ENCODE results near the gene CENPF.
"Not testable (repeated sequence)": the region's sequence is repeated elsewhere in the genome, so short reads cannot be mapped to it uniquely, and the experiment has no call there.

The CENPF gene

DNA sequence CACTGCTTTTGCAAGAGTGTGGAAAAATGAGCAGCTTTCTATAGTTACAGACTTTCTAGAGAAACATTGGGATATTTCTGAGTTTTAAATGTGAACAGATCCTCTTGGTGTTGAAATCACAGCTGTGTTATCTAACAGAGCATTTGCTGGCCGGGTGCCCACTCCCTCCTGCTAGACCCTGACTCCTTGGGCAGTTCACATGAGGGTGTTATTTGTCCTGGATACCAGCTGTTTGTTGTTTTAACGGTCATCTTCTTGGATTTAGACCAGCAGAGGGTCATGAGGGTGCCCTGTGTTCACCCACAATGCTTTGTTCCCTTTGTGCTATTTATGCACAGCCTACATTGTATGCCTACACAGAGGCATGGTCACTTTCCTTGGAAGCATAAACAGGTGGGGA lies 67.1 kb downstream of the CENPF start:
- Histone ChIP-seq H3K4me1 (ENCODE audit: insufficient read depth, low read length) (no peaks in the 10 kb centered on the region), H3K79me2 (ENCODE audit: insufficient read depth, low read length) (no peaks in the 10 kb centered on the region; the same call in 1 of the 2 replicates), H3K9me3 (ENCODE audit: insufficient read depth, low read length, severe bottlenecking) (no peaks in the 10 kb centered on the region), H2AFZ (ENCODE audit: low read depth, low read length) (no peak overlapping the region), H4K20me1 (ENCODE audit: insufficient read depth, low read length) (0 out of 2 replicates have a peak, but pooled peaks cover 5% of the 10 kb centered on the region), H3K27ac (ENCODE audit: low read length) (no peak overlapping the region), H3K4me3 (ENCODE audit: low read depth in 1 of 2, low read length in 2 of 2) (no peak overlapping the region), H3K4me2 (ENCODE audit: insufficient read depth, low read length) (no peak overlapping the region), H3K36me3 (ENCODE audit: insufficient read depth, low read length) (peaks cover 75% of the 10 kb centered on the region), H3K9ac (ENCODE audit: low read depth, low read length) (no peak overlapping the region), H3K27me3 (ENCODE audit: insufficient read depth, low read length, poor library complexity) (no peaks in the 10 kb centered on the region)
- TF ChIP-seq EZH2 (IDR thresholded peaks at IDR 0.05; ENCODE audit: borderline replicate concordance, low read depth, low read length, severe bottlenecking), result no peak
- no peak for TF ChIP-seq CTCF (IDR thresholded peaks at IDR 0.05; ENCODE audit: borderline replicate concordance, extremely low read depth, low read length, poor library complexity, severe bottlenecking)
- ATAC-seq (ENCODE audit: insufficient read depth, low read depth), result no peak
- no peak for DNase-seq

DNA sequence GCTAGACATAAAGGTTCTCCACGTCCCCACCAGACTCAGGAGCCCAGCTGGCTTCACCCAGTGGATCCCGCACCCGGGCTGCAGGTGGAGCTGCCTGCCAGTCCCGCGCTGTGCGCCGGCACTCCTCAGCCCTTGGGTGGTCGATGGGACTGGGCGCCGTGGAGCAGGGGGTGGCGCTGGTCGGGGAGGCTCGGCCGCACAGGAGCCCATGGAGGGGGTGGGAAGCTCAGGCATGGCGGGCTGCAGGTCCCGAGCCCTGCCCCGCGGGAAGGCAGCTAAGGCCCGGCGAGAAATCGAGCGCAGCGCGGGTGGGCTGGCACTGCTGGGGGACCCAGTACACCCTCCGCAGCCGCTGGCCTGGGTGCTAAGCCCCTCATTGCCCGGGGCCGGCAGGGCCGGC lies 70.0 kb downstream of the CENPF start:
- not testable (repeated sequence) for H3K27ac ChIP-seq (ENCODE audit: low read length); H3K4me1 ChIP-seq (ENCODE audit: insufficient read depth, low read length); H2AFZ ChIP-seq (ENCODE audit: low read depth, low read length); H3K4me3 ChIP-seq (ENCODE audit: low read depth in 1 of 2, low read length in 2 of 2); H3K9ac ChIP-seq (ENCODE audit: low read depth, low read length); H3K79me2 ChIP-seq (ENCODE audit: insufficient read depth, low read length); H3K27me3 ChIP-seq (ENCODE audit: insufficient read depth, low read length, poor library complexity); H3K9me3 ChIP-seq (ENCODE audit: insufficient read depth, low read length, severe bottlenecking); H4K20me1 ChIP-seq (ENCODE audit: insufficient read depth, low read length); DNase-seq; H3K4me2 ChIP-seq (ENCODE audit: insufficient read depth, low read length); ATAC-seq (ENCODE audit: insufficient read depth, low read depth)
- peaks cover 45% of the 10 kb centered on the region for H3K36me3 ChIP-seq (ENCODE audit: insufficient read depth, low read length)

DNA sequence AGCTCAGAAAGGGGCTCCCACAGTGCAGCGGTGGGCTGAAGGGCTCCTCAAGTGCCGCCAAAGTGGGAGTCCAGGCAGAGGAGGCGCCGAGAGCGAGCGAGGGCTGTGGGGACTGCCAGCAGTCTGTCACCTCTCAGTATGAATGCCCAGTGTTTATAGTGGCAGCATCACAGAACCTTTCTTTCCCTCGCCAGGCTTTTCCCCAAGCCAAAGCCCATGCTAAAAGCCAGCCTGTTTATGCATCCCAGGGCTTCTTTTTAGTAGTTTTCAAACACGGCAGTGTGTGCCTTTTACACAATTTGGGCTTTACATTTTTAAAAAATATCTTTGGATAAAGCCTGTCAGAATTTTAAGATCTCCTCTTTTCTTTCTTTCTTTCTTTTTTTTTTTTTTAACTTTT lies 70.6 kb downstream of the CENPF start:
- Histone ChIP-seq H3K4me1 (ENCODE audit: insufficient read depth, low read length) (no peaks in the 10 kb centered on the region), H4K20me1 (ENCODE audit: insufficient read depth, low read length) (0 out of 2 replicates have a peak, but pooled peaks cover 4% of the 10 kb centered on the region), H3K9ac (ENCODE audit: low read depth, low read length) (no peak overlapping the region), H3K27ac (ENCODE audit: low read length) (no peak overlapping the region), H3K4me3 (ENCODE audit: low read depth in 1 of 2, low read length in 2 of 2) (no peak overlapping the region), H3K79me2 (ENCODE audit: insufficient read depth, low read length) (no peaks in the 10 kb centered on the region), H3K27me3 (ENCODE audit: insufficient read depth, low read length, poor library complexity) (no peaks in the 10 kb centered on the region), H2AFZ (ENCODE audit: low read depth, low read length) (no peak overlapping the region), H3K36me3 (ENCODE audit: insufficient read depth, low read length) (peaks cover 40% of the 10 kb centered on the region), H3K9me3 (ENCODE audit: insufficient read depth, low read length, severe bottlenecking) (no peaks in the 10 kb centered on the region), H3K4me2 (ENCODE audit: insufficient read depth, low read length) (no peak overlapping the region)
- DNase-seq (no peak), ATAC-seq (ENCODE audit: insufficient read depth, low read depth) (no peak)
- TF ChIP-seq EZH2 (IDR thresholded peaks at IDR 0.05; ENCODE audit: borderline replicate concordance, low read depth, low read length, severe bottlenecking) (no peak), CTCF (IDR thresholded peaks at IDR 0.05; ENCODE audit: borderline replicate concordance, extremely low read depth, low read length, poor library complexity, severe bottlenecking) (no peak)

DNA sequence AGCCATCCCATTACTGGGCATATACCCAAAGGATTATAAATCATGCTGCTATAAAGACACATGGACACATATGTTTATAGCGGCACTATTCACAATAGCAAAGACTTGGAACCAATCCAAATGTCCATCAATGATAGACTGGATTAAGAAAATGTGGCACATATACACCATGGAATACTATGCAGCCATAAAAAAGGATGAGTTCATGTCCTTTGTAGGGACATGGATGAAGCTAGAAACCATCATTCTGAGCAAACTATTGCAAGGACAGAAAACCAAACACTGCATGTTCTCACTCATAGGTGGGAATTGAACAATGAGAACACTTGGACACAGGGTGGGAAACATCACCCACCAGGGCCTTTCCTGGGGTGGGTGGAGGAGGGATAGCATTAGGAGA lies 72.5 kb downstream of the CENPF start:
- H3K27me3 ChIP-seq (ENCODE audit: insufficient read depth, low read length, poor library complexity); H2AFZ ChIP-seq (ENCODE audit: low read depth, low read length); H3K27ac ChIP-seq (ENCODE audit: low read length); H3K9ac ChIP-seq (ENCODE audit: low read depth, low read length); H3K4me3 ChIP-seq (ENCODE audit: low read depth in 1 of 2, low read length in 2 of 2); H3K79me2 ChIP-seq (ENCODE audit: insufficient read depth, low read length); H3K4me2 ChIP-seq (ENCODE audit: insufficient read depth, low read length); ATAC-seq (ENCODE audit: insufficient read depth, low read depth); H3K4me1 ChIP-seq (ENCODE audit: insufficient read depth, low read length); DNase-seq; H3K9me3 ChIP-seq (ENCODE audit: insufficient read depth, low read length, severe bottlenecking); H4K20me1 ChIP-seq (ENCODE audit: insufficient read depth, low read length): not testable (repeated sequence)
- H3K36me3 ChIP-seq (ENCODE audit: insufficient read depth, low read length), result peaks cover 20% of the 10 kb centered on the region
